HG03175 (cell line): Measurements from ENCODE around the gene PEX10.
"Not testable (repeated sequence)": the region's sequence is repeated elsewhere in the genome, so short reads cannot be mapped to it uniquely, and the experiment has no call there.

Experiments used
- ATAC-seq: cut with Tn5 transposase; IDR thresholded peaks from one replicate; pipeline ENCODE4 v1.9.1; 2021; ENCODE audit warnings: mild to moderate bottlenecking, moderate library complexity; ENCODE audit not compliant: unreplicated experiment

PEX10 gene

DNA sequence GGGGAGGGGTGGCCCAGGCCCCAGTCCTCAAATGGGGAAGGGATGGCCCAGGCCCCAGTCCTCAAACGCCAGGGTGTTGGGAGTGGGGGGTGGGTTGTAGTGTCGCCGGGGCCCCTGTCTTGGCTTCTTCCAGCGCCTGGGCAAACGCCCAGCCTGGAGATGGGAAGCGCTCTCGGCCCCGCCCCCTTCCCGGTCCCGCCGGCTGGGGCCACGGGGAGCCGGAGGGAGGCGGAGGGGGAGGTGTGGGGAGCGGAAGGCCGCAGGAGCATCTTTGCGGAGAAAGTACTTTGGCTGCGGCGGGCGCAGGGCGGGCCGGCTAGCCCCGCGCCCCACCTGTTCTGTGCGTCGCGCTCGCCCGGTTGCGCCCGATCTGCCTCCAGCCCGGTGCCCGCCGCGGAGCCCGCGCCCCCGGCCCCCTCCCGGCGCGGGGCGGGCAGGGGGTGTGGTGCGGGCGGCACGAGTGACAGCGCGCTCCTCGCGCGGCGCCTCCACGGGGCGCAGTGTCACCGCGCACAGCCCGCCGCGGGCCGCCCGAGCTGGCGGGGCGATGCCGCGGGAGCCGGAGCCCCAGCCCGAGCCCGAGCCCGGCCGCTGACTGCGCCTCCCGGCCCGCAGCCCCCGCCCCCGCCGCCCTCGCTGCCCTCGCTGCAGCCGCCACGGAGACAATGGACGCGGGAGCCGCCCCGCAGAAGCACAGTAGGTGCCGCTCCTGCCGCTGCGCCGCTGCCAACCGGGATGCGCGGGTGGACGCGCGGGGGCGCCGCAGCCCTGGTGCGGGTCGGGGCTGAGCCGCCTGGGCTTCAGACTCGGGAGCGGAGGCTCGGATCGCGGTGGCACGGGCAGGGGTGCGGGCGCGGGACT is 31.1 kb upstream of the PEX10 start:
- no peak for ATAC-seq

DNA sequence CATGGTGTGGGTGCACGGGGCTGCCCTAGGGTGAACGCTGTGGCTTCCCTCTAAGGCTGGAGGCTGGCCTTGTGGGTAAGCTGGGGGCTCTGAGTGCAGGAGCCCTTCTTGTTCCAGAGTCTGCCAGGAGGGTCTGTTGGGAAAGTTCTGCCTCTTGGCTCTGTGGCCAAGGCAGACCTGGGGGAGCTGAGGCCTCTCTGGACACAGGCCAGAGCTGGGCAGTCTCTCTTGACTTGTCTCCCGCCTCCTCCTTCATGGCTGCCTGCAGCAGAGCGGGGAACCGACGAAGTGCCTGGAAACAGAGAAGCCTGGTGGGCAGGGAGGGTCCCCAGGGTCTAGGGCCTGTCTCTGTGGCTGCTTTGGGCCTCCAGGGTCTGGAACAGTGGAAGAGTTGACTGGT is 30.3 kb upstream of the PEX10 start:
- ATAC-seq: no peak

DNA sequence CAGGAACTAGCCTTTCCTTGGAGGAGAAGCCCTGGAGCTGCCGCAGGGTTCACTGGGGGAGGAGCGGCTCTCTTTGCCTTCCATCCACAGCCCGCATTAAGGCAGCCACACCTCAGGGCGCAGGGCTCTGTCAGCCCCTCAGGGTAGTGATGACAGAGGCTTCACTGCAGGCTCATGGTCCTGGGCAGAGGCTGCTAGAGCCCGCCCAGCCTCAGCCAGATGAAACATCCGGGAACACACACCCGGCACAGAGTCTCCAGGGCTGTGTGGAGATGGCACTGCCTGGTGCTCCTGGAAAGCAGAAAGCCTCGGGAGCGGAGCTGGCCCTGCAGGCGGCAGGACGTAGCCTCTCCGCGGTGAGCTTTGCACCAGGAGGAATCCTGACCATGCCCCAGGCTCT is 29.4 kb upstream of the PEX10 start:
- no peak for ATAC-seq

DNA sequence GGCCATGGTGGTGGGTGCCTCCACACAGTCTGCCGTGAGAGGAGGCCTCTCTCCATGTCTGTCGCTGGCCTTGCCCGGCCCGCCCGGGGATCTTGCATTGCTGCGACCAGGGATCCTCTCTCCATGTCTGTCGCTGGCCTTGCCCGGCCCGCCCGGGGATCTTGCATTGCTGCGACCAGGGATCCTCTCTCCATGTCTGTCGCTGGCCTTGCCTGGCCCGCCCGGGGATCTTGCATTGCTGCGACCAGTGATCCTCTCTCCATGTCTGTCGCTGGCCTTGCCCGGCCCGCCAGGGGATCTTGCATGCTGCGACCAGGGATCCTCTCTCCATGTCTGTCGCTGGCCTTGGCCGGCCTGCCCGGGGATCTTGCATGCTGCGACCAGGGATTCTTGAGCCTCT is 28.0 kb upstream of the PEX10 start:
- not testable (repeated sequence) for ATAC-seq

DNA sequence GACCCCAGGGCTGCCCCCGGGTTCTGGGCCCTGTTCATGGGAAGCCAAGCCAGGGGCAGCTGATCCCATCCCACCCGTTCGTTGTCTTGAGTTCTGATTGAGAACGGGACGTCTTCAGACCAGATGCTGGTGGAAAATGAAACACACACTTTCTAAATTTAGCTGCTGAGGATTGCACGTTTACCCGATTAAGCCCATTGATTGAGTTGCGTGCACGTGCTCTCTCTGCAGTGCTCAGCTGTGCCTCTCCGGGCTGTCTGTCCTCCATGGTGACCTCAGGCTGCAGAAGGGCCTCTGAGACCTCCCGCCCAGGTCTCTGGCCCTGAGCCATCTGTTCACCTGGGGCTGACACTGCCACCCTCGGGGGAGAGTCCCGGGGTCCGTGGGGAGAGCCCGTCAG is 27.0 kb upstream of the PEX10 start:
- ATAC-seq: no peak

DNA sequence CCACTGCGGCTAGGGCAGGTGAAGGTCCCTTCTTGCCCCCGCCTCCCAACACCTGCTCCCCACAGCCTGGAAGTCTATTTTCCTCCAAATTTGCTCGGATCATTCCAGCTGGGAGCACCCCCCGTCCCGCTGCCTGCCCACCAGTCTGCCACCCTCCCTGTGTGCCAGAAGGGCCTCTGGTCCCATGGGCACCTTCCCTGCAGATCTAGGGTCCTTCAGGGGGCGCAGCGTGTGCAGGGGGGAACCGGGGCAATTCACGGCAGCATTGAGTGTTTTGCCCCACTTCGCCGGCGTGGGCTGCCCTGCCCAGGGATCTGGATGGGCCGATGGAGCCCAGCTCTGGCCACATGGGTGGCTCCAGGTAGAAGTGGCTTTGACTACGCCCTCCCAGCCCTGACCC is 26.3 kb upstream of the PEX10 start:
- ATAC-seq: no peak

DNA sequence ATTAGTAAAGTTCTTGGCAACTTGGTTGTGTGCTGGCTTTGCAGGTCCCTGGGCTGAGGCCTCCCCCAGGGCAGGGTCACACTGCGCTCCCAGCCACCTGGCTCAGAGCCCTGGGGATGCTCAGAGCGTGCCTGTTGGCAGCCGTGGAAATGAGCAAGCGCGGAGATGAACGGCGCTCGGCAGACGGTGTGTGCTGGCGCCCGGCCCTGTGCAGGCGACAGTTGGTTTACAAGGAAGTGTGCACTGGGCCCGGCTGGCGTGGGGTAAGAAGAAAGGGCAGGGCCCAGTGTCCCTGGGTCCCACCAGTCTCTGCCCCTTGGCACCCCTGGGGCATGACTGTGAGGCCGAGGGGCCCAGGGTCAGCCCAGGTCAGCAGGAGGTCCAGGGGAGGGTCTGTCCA is 25.7 kb upstream of the PEX10 start:
- no peak for ATAC-seq

DNA sequence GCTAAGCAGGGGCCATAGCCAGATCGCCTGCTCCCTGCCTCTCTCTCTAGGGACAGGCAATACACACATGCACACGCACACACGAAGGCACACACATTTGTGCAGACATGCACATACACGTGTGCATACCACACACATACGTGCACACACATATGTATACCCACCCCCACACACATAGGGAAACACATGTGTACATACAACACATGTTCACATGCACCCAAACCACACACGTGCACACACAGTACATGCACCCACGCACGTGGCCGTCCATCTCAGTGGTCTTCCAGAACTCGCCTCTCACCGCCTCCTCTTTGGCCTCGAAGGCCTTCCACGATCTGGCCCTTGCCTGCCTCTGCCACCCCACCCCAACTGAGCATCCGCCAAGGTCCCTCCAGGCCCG is 25.3 kb upstream of the PEX10 start:
- no peak for ATAC-seq

DNA sequence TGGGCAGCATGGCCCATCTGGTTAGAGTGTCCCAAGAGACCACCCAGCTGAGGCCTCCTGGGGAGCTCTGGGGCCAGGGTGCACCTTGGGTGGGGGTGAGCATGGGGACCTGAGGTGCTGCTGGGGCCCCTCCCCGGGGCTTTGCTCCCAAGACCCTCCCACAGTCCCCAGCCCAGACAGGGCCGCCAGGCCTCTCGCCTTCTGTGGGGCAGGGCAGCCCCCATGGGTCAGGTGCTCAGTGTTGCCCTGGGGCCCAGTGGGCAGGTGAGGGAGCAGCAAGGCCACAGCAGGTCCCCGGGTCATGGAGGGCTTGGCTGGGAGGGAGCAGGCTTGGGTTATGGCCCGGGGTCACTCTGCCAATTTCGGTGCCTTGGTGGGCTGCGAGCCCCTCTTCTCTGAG is 24.5 kb upstream of the PEX10 start:
- ATAC-seq: no peak

DNA sequence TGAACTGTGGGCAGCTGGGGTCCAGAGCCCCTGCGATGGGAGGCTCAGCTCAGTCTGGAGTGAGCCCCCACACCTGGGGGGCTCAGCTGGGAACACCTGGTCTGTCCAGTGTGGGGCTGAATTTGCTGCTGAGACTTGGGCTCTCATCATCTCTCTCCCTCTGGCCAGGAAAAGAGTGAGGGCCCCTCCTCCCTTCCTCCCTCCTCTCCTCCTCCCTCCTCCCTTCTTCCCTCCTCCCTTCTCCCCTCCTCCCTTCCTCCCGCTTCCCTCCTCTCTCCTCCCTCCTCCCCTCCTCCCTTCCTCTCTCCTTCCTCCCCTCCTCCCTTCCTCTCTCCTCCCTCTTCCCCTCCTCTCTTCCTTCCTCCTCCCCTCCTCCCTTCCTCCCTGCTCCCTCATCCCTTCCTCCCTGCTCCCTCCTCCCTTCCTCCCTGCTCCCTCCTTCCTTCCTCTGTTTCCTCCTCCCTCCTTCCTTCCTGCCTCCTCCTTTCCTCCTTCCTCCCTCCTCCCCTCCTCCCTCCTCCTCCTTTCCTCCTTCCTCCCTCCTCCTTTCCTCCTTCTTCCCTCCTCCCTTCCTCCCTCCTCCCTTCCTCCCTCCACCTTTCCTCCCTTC is 23.5 kb upstream of the PEX10 start:
- ATAC-seq: no peak

DNA sequence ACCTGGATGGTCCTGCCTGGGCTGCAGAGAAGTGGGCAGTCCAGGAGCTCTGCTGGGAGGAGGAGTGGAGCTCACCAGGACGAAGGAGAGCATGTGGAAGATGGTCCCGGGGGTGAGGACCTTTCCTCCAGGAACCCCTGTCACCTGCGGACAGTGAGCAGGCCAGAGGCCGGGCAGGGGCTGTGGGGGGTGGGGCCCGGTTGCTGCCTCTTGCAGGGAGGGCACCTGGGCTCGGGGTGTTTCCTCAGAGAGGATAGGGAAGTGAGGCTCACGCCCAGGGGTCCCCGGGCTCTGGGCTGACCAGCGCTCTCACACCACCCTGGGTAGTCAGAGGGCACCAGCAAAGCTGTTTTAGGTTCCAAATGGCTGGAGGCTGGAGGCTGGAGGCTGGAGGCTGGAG is 22.7 kb upstream of the PEX10 start:
- no peak for ATAC-seq

DNA sequence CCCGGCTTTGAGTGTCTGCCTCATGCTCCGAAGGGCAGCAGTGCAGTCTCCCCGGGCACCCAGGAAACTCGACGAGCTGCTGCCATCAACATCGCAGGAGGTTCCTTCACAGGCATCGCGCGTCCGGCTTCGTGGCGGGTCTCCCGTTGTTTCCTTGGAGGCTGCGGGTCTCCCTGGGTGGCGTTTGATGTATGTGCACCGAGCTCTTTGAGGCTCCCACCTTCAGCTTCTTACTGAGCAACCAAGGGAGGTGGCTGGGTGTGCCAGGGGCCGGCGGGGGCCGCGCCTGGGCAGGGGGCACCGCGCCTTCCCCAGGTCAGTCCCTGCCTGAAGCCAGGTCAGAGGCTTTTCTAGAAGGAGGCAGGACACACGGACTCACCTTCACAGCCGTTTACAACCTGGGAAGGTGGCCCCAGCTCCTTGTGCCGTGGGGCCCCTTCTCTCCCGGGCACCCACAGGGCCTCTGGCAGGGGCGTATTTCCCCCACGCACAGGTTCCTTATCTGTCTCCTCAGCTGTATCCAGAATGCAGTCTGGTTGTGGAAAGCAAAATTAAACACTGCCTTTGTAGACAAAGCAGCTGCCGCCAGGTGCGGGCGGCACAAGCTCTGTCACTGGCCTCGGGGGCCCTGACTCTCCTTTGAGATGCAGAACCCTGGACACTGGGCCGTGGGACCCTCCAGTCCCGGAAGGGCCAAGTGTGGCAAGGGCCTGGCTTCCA is 21.7 kb upstream of the PEX10 start:
- ATAC-seq: no peak

DNA sequence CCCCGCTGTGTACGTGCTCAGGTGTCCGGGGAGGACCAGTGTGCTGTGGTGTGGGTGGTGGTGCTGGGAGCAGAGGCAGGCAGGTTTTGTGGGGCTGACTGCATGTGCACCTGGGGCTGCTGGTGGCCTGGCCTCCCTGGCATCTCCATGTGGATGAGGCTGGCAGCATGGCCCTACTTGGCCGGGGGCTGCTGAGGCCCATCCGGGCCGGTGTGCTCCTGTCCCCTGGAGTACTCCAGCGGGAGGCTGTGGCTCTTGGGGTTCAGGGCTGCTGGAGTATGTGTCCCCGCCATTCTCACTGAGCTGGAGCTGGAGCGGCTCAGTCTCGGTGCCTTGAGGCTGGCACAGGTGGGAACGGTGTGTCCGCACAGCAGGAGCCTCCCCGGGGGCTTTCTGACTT is 20.8 kb upstream of the PEX10 start:
- ATAC-seq: no peak

DNA sequence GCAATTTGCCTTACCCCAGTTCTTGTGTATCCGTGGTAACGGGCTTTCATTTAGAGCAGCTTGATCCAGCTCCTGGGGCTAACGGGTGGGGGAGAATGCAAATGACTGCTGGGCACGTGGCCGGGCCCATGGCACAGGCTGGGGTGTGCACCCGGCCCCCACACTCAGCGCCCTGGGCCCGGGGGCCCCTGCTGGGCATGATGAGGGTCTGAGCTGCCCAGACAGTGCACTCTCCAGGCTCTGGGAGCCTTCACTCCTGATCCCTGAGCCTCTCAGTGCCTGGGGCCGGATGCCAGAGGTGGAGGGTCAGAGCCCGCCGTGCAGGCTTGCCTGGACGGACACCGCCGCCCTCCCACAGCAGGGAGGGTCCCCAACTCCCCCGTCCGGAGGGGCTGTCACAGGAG is 20.1 kb upstream of the PEX10 start:
- ATAC-seq: no peak

DNA sequence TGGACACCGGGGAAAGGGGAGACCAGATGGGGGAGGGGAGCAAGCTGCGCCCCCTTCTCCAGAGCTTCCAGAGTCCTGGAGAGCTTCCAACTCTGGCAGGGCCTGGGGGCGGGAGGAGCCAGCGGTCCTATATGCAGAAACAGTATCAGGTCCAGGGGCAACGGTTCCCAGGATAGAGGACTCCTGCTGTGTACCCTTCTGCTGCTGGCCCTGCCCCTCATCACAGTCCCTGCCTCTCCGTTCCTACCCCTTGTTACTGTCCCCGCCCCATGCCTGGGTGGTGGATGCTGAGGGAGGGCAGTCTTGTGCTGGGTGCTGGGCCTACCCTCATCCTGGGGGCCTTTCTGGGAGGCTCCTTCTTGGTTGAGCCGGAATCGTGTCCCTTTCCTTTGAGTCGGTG is 19.2 kb upstream of the PEX10 start:
- ATAC-seq: no peak

DNA sequence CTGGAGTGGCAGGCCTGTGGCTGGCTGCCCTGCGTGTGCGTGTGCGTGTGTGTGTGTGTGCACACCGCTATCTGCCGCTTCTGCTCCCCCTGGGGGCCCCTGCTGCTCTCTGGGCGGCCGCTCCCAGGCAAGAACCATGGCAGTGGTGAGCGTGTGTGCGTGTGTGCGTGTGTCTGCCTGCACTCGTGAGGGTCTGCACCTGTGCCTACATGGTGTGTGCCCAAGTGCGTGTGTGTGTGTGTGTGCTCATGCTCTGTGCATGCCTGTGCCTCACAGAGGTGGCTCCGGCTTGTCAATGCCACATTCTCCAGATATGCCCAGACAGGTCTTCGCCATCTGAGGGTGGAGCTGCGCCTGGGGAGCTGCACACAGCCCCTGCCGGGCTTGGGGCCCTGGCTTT is 18.7 kb upstream of the PEX10 start:
- no peak for ATAC-seq

DNA sequence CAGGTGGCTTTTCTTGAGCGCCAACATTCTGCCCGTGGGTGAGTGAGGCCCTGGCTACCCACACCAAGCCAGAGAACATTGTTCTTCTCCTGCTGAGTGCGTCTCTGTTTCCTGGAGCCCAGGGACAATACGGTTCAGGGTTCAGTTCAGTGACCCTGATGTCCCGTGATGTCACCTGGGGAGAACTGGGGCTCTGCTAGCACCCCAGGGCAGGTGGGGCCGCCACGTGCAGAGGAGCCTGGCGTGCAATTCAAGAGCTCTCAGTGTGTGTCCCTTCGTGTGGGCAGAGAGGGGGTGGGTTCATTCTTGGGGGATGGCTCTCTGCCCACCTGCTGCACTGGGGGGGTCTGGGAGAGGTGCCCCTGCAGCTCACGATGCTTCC is 18.2 kb upstream of the PEX10 start:
- no peak for ATAC-seq

DNA sequence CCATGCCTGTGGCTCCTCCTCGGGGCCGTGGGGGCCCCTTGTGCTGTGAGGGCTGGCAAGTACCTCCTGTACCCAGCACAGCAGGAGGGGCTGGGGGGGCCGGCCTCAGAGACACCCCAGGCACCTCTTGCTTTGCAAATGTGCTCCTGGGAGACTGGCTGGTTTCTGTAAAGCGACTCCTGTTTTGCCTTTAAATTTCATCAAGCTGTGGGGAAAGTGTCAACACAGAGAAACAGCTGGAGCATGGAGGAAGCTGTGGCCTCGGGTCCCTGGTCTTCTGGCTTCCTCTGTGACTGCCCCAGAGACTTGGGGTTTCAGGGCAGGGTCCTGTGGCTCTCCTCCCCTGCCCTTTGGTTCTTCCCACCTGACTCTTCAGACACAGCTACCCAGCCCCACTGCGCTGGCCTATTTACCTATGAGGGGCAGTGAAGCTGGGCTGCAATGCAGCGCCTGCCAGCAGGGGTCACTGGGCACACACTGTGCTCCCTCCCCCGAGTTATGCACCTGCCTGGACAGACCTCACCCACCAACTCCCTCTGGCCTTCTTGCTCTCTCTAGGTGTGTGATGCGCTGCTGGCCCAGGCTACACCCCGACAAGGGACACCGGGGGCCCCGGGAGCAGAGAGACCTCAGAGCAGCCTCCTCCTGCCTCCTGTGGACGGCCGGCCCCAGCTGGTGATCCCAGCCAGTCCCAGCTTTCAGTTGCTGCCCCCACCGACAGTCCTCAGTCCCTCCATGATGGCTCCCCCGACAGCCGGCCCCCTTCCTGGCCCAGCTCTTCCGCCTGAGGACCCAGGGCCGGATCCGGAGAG is 17.6 kb upstream of the PEX10 start:
- ATAC-seq: no peak

DNA sequence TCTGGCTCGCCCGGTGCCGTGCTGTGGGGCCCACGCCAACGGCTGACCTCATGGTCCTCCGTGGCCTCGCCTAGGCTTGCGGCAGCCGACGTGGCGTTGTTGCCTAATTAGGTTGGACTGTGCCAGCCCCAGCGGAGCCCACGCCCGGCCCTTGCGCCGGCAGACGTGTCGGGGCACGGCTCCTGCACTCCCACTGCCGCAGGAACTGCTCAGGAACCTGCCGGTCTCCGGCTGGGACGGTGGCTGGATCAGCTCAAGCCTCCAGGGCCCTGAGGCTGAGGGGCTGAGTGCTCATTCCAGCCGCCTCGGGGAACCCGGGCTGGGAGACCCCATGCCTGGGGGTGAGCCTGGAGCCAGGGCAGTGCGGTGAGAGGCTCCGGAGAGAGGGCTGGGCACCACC is 16.1 kb upstream of the PEX10 start:
- no peak for ATAC-seq

DNA sequence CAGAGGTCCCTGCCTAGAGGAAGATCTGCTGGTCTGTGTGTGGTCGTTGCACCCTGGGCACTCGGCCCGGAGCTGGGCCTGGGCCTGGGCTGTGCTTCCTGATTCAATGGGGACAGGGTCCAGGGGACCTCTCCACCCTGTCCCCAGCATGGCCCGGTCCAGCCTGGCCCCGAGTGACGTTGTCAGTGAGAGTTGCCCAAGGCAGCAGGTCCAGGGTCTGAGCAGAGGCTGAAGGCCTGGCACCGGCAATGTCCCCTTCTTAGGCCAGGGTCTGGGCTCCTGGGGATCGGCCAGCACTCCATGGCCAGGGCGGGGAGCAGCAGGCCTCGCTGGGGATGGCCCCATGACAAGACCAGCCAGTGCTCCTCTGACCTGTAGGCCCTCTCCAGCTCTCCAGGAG is 15.6 kb upstream of the PEX10 start:
- no peak for ATAC-seq

DNA sequence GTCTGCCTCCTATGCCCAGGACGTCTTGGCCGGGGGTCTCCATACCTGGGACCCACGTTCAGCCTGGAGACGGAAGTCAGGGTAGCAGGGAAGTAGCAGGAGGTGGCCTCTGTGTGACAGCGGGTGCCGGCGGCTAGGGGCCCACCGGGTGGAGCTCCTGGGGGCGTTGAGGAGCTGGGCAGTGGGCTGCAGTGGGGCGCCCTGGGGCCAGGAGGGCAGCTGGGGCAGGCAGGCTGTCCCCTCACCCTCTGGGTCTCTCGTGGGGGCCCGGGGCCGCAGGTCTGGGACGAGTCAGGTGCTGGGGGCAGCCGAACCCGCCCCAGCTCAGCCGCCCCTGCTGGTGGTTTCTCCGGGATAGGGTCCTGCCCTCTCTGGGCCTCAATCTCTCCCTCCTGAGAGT is 14.7 kb upstream of the PEX10 start:
- ATAC-seq: no peak
